ENCODE results near the gene GABRR2.

Gene GABRR2

GRCh38 chr6:89315249-89315885 lies at the start of gene GABRR2:
GABRR2 (minus strand) TSS chr6:89315299; CDS start chr6:89315165, 134 bp downstream.
- Histone ChIP-seq H3K9me3 (ENCODE audit: control insufficient read depth in 5 of 5, low read length in 5 of 5) (no peaks in the 10 kb centered on the region), H3K4me1 (ENCODE audit: control insufficient read depth in 5 of 5, insufficient read depth in 5 of 5, low read length in 5 of 5) (peaks cover 15 to 30% (median 21%) of the 10 kb centered on the region in 5 donors), H3K27me3 (ENCODE audit: control insufficient read depth in 5 of 5, insufficient read depth in 4 of 5, low read length in 5 of 5) (no peaks in the 10 kb centered on the region), H3K36me3 (ENCODE audit: control insufficient read depth in 5 of 5, insufficient read depth in 5 of 5, low read length in 5 of 5) (peaks cover 0 to 7% (median 0%) of the 10 kb centered on the region in 5 donors), H3K9ac (ENCODE audit: low read length in 5 of 5) (no peak within 1 kb of the TSS), H3K4me3 (ENCODE audit: low read depth in 1 of 5, low read length in 5 of 5) (no peak within 1 kb of the TSS), H3K27ac (ENCODE audit: low read depth, low read length) (no peak within 1 kb of the TSS)

GRCh38 chr6:89364586-89364985 lies 49.5 kb upstream of the GABRR2 start:
- Histone ChIP-seq H3K4me1 (ENCODE audit: control insufficient read depth in 5 of 5, insufficient read depth in 5 of 5, low read length in 5 of 5) (peaks cover 0 to 3% (median 0%) of the 10 kb centered on the region in 5 donors), H3K4me3 (ENCODE audit: low read depth in 1 of 5, low read length in 5 of 5) (no peak overlapping the region), H3K36me3 (ENCODE audit: control insufficient read depth in 5 of 5, insufficient read depth in 5 of 5, low read length in 5 of 5) (no peaks in the 10 kb centered on the region), H3K9me3 (ENCODE audit: control insufficient read depth in 5 of 5, low read length in 5 of 5) (no peaks in the 10 kb centered on the region), H3K27me3 (ENCODE audit: control insufficient read depth in 5 of 5, insufficient read depth in 4 of 5, low read length in 5 of 5) (no peaks in the 10 kb centered on the region), H3K9ac (ENCODE audit: low read length in 5 of 5) (no peak overlapping the region), H3K27ac (ENCODE audit: low read depth, low read length) (no peak overlapping the region)

GRCh38 chr6:89361171-89361570 lies 46.1 kb upstream of the GABRR2 start:
- H3K9ac ChIP-seq (ENCODE audit: low read length in 5 of 5), result no peak overlapping the region
- H3K27ac ChIP-seq (ENCODE audit: low read depth, low read length), result no peak overlapping the region
- no peak overlapping the region for H3K4me3 ChIP-seq (ENCODE audit: low read depth in 1 of 5, low read length in 5 of 5)
- H3K36me3 ChIP-seq (ENCODE audit: control insufficient read depth in 5 of 5, insufficient read depth in 5 of 5, low read length in 5 of 5), result no peaks in the 10 kb centered on the region
- peaks cover 0 to 5% (median 3%) of the 10 kb centered on the region in 5 donors for H3K4me1 ChIP-seq (ENCODE audit: control insufficient read depth in 5 of 5, insufficient read depth in 5 of 5, low read length in 5 of 5)
- H3K9me3 ChIP-seq (ENCODE audit: control insufficient read depth in 5 of 5, low read length in 5 of 5), result no peaks in the 10 kb centered on the region
- H3K27me3 ChIP-seq (ENCODE audit: control insufficient read depth in 5 of 5, insufficient read depth in 4 of 5, low read length in 5 of 5), result no peaks in the 10 kb centered on the region

- no peaks in the 10 kb centered on the region for H3K9me3 ChIP-seq (ENCODE audit: control insufficient read depth in 5 of 5, low read length in 5 of 5)
- no peak overlapping the region for H3K4me3 ChIP-seq (ENCODE audit: low read depth in 1 of 5, low read length in 5 of 5)
- no peaks in the 10 kb centered on the region for H3K36me3 ChIP-seq (ENCODE audit: control insufficient read depth in 5 of 5, insufficient read depth in 5 of 5, low read length in 5 of 5)
- no peaks in the 10 kb centered on the region for H3K27me3 ChIP-seq (ENCODE audit: control insufficient read depth in 5 of 5, insufficient read depth in 4 of 5, low read length in 5 of 5)
- H3K27ac ChIP-seq (ENCODE audit: low read depth, low read length), result no peak overlapping the region
- peaks cover 0 to 5% (median 3%) of the 10 kb centered on the region in 5 donors for H3K4me1 ChIP-seq (ENCODE audit: control insufficient read depth in 5 of 5, insufficient read depth in 5 of 5, low read length in 5 of 5)
- no peak overlapping the region for H3K9ac ChIP-seq (ENCODE audit: low read length in 5 of 5)
These were observed 45.4 kb upstream of the GABRR2 start for GRCh38 chr6:89360415-89360999.

- no peak overlapping the region for H3K27ac ChIP-seq (ENCODE audit: low read depth, low read length)
- H3K4me1 ChIP-seq (ENCODE audit: control insufficient read depth in 5 of 5, insufficient read depth in 5 of 5, low read length in 5 of 5), result peaks cover 0 to 5% (median 0%) of the 10 kb centered on the region in 5 donors
- H3K4me3 ChIP-seq (ENCODE audit: low read depth in 1 of 5, low read length in 5 of 5), result no peak overlapping the region
- H3K27me3 ChIP-seq (ENCODE audit: control insufficient read depth in 5 of 5, insufficient read depth in 4 of 5, low read length in 5 of 5), result no peaks in the 10 kb centered on the region
- no peak overlapping the region for H3K9ac ChIP-seq (ENCODE audit: low read length in 5 of 5)
- no peaks in the 10 kb centered on the region for H3K36me3 ChIP-seq (ENCODE audit: control insufficient read depth in 5 of 5, insufficient read depth in 5 of 5, low read length in 5 of 5)
- no peaks in the 10 kb centered on the region for H3K9me3 ChIP-seq (ENCODE audit: control insufficient read depth in 5 of 5, low read length in 5 of 5)
These were observed 44.5 kb upstream of the GABRR2 start for GRCh38 chr6:89359561-89359960.

GRCh38 chr6:89357390-89357789 lies 42.3 kb upstream of the GABRR2 start:
- Histone ChIP-seq H3K9ac (ENCODE audit: low read length in 5 of 5) (peak overlapping the region in 1 of 5 donors; percentile 70), H3K36me3 (ENCODE audit: control insufficient read depth in 5 of 5, insufficient read depth in 5 of 5, low read length in 5 of 5) (no peaks in the 10 kb centered on the region), H3K9me3 (ENCODE audit: control insufficient read depth in 5 of 5, low read length in 5 of 5) (no peaks in the 10 kb centered on the region), H3K4me1 (ENCODE audit: control insufficient read depth in 5 of 5, insufficient read depth in 5 of 5, low read length in 5 of 5) (peaks cover 0 to 11% (median 6%) of the 10 kb centered on the region in 5 donors), H3K27ac (ENCODE audit: low read depth, low read length) (no peak overlapping the region), H3K4me3 (ENCODE audit: low read depth in 1 of 5, low read length in 5 of 5) (peak overlapping the region in 3 of 5 donors; percentile 52 to 54 (median 52)), H3K27me3 (ENCODE audit: control insufficient read depth in 5 of 5, insufficient read depth in 4 of 5, low read length in 5 of 5) (no peaks in the 10 kb centered on the region)

DNA sequence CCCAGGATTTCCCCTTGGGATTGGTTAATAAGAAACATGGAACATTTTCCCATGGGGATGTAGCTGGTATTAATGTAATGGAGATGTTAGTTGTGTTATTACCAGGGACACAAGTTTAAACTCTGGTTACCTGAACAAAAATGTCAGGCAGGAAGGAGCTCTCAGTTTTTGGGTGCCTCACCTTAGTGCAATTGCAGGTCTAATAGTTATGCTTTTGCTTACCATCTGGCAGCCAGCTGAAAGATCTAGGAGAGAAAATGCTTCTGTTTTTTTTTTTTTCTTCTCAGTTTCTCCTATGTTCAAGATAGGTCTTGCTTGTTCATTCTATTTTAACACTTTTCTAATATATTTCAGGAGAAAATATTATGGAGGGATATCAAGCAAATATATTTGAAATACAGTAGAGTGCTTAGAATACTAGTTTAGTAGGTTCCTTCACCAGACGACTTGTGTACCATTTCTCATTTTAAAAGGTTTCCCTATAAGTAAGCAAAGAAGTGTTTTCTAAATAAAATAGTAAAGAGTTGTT lies 41.6 kb upstream of the GABRR2 start:
- no peaks in the 10 kb centered on the region for H3K27me3 ChIP-seq (ENCODE audit: control insufficient read depth in 5 of 5, insufficient read depth in 4 of 5, low read length in 5 of 5)
- H3K4me1 ChIP-seq (ENCODE audit: control insufficient read depth in 5 of 5, insufficient read depth in 5 of 5, low read length in 5 of 5), result peaks cover 0 to 17% (median 10%) of the 10 kb centered on the region in 5 donors
- H3K9me3 ChIP-seq (ENCODE audit: control insufficient read depth in 5 of 5, low read length in 5 of 5), result no peaks in the 10 kb centered on the region
- no peak overlapping the region for H3K4me3 ChIP-seq (ENCODE audit: low read depth in 1 of 5, low read length in 5 of 5)
- no peak overlapping the region for H3K9ac ChIP-seq (ENCODE audit: low read length in 5 of 5)
- H3K27ac ChIP-seq (ENCODE audit: low read depth, low read length), result no peak overlapping the region
- H3K36me3 ChIP-seq (ENCODE audit: control insufficient read depth in 5 of 5, insufficient read depth in 5 of 5, low read length in 5 of 5), result no peaks in the 10 kb centered on the region

DNA sequence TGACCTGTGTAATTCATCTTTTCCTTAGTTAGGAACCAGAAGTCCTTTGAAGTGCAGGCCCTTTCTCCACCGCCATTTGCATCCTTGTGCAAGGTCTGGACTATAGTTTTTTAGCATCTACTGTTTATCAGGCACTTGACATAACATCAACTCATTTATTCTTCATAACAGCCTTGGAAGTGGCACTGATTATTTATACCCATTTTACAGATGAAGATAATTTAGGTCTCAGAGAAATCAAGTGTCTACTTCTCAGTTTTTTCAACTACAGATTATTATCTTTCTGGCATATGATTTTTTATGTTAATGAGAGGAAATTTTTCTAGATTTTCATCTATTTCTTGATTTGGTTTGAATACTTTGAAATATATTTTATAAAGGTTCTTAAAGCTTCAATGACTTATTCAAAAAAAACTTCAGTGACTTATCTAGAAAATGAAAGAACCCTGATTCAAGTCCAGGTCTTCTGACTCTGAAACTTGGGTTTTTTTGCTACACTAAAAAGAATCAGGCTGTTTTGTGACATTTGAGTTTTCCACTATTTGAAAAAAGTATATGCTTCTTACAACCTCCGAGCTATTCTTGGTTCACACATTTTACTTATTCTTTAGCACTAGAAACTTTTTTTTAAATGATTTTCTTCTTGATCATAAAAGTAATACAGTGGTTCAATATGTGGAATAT lies 40.6 kb upstream of the GABRR2 start:
- Histone ChIP-seq H3K9ac (ENCODE audit: low read length in 5 of 5) (no peak overlapping the region), H3K36me3 (ENCODE audit: control insufficient read depth in 5 of 5, insufficient read depth in 5 of 5, low read length in 5 of 5) (no peaks in the 10 kb centered on the region), H3K4me1 (ENCODE audit: control insufficient read depth in 5 of 5, insufficient read depth in 5 of 5, low read length in 5 of 5) (peaks cover 2 to 27% (median 19%) of the 10 kb centered on the region in 5 donors), H3K27me3 (ENCODE audit: control insufficient read depth in 5 of 5, insufficient read depth in 4 of 5, low read length in 5 of 5) (no peaks in the 10 kb centered on the region), H3K9me3 (ENCODE audit: control insufficient read depth in 5 of 5, low read length in 5 of 5) (no peaks in the 10 kb centered on the region), H3K27ac (ENCODE audit: low read depth, low read length) (no peak overlapping the region), H3K4me3 (ENCODE audit: low read depth in 1 of 5, low read length in 5 of 5) (no peak overlapping the region)

DNA sequence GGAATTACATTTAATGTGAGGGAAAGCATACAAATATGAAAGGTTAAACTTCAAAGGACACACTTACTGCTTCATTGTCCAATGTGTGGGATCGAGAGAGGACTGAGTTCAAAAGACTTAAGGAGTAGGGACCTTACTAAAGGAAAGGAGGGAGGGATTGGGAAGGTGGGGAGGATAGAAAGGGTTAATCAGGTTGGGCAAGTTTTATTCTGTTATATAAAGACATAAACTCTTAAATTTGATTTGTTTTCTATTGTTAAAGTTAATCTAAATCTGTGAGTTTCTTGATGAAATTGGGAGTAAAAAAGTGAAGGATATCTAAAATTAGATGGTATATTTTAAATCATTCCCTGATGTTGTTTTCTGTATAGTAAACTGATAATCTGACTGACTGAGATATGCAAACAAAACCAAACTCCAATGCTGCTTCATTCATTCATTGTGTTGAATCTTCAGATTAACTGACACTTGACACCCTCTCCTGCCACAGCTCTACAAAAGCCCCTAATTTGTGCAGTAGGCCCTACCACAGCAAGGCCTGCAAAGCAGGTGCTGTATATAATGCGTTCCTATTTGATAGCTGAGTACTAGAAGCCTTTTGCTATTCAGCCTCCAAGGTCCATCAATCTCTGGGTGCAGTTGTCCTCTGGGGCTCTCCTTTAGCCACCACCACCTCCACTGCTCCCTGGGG lies 38.7 kb upstream of the GABRR2 start:
- H3K27ac ChIP-seq (ENCODE audit: low read depth, low read length), result peak overlapping the region; percentile 88

More for the DNA sequence above, 38.7 kb upstream of the GABRR2 start:
- Histone ChIP-seq H3K36me3 (ENCODE audit: control insufficient read depth in 5 of 5, insufficient read depth in 5 of 5, low read length in 5 of 5) (no peaks in the 10 kb centered on the region), H3K4me1 (ENCODE audit: control insufficient read depth in 5 of 5, insufficient read depth in 5 of 5, low read length in 5 of 5) (peaks cover 2 to 43% (median 32%) of the 10 kb centered on the region in 5 donors), H3K9ac (ENCODE audit: low read length in 5 of 5) (peak overlapping the region in 1 of 5 donors; percentile 97), H3K4me3 (ENCODE audit: low read depth in 1 of 5, low read length in 5 of 5) (peak overlapping the region in 1 of 5 donors; percentile 98), H3K9me3 (ENCODE audit: control insufficient read depth in 5 of 5, low read length in 5 of 5) (no peaks in the 10 kb centered on the region), H3K27me3 (ENCODE audit: control insufficient read depth in 5 of 5, insufficient read depth in 4 of 5, low read length in 5 of 5) (no peaks in the 10 kb centered on the region)
